Endodermal cell (in vitro differentiated cells): Measurements from ENCODE around the gene IL36A. TPM values are rescaled to one million over a fixed set of nuclear protein-coding genes. Genes with fewer than 3 reads are reported as not detected.

Source experiments
- DNase-seq: peaks from one replicate; pipeline ENCODE4 v3.0.0-alpha.2; 2017
- H3K27ac ChIP-seq: 2 replicates; pipeline ENCODE4 v1.5.1; 2013; ENCODE audit warnings: mild to moderate bottlenecking, low read depth, low read length, moderate library complexity
- H3K27me3 ChIP-seq: 2 replicates; pipeline ENCODE4 v1.6.1; 2013; ENCODE audit warnings: mild to moderate bottlenecking, low read length, moderate library complexity; ENCODE audit not compliant: insufficient read depth, control insufficient read depth, poor library complexity, severe bottlenecking
- H3K36me3 ChIP-seq: 2 replicates; pipeline ENCODE4 v1.7.0; 2013; ENCODE audit warnings: mild to moderate bottlenecking, low read length, moderate library complexity; ENCODE audit not compliant: control insufficient read depth, insufficient read depth
- H3K4me1 ChIP-seq: one replicate; pipeline ENCODE4 v1.7.0; 2013; ENCODE audit warnings: low read length; ENCODE audit not compliant: control insufficient read depth, insufficient read depth
- H3K4me3 ChIP-seq: 2 replicates; pipeline ENCODE4 v1.5.1; 2013; ENCODE audit warnings: mild to moderate bottlenecking, low read length, moderate library complexity
- H3K9ac ChIP-seq: 2 replicates; pipeline ENCODE4 v1.6.1; 2013; ENCODE audit warnings: mild to moderate bottlenecking, low read length, moderate library complexity; ENCODE audit not compliant: poor library complexity, severe bottlenecking; ENCODE audit errors: extremely low read depth
- H3K9me3 ChIP-seq: 2 replicates; pipeline ENCODE4 v1.6.1; 2013; ENCODE audit warnings: mild to moderate bottlenecking, low read length, moderate library complexity; ENCODE audit not compliant: control insufficient read depth
- H3K27ac Mint-ChIP-seq: 2 replicates; pipeline ENCODE4 v1.8.0; 2020; ENCODE audit warnings: mixed read lengths
- H3K27me3 Mint-ChIP-seq: 2 replicates; pipeline ENCODE4 v1.8.0; 2021; ENCODE audit warnings: mild to moderate bottlenecking, mixed read lengths; ENCODE audit not compliant: insufficient read depth
- H3K36me3 Mint-ChIP-seq: 2 replicates; pipeline ENCODE4 v1.8.0; 2020; ENCODE audit warnings: low read depth, mixed read lengths
- H3K4me1 Mint-ChIP-seq: 2 replicates; pipeline ENCODE4 v1.8.0; 2020; ENCODE audit warnings: mixed read lengths
- H3K4me3 Mint-ChIP-seq: 2 replicates; pipeline ENCODE4 v1.8.0; 2020; ENCODE audit warnings: mild to moderate bottlenecking, moderate library complexity, mixed read lengths
- H3K9me3 Mint-ChIP-seq: 2 replicates; pipeline ENCODE4 v1.8.0; 2020; ENCODE audit warnings: mild to moderate bottlenecking, mixed read lengths
- CTCF ChIP-seq: fragments of 200-600 bp; sonication (generic); conservative IDR thresholded peaks from 2 replicates; pipeline ENCODE4 v1.5.0; 2021; ENCODE audit warnings: antibody characterized with exemption, mild to moderate bottlenecking
- WGBS, 2 experiments: methylation state at CpG; one replicate each; pipeline versions ENCODE4 v1.1.5 to v1.1.7; 2013; ENCODE audit warnings: missing lambda C conversion rate in 2 of 2, mixed read lengths in 1 of 2; ENCODE audit not compliant: insufficient coverage in 1 of 2, insufficient read length in 1 of 2; 5-methylcytosine and 5-hydroxymethylcytosine counted together
- total RNA-seq, 2 donors: library from RNA; stranded (reverse); fragmentation: NEBNext Ultra II Directional in 1 of 2; extraction: Animal tissue kit (Norgen Biotek cat#: 25700) in 1 of 2; gene quantifications; 2 replicates in 1 of 2; 3 replicates in 1 of 2; pipeline ENCODE4 v1.2.1, GENCODE V29; 2021

Gene IL36A
- total RNA-seq, 2 donors from 2014 or later, result not detected

- no peak for DNase-seq
- Mint-ChIP-seq H3K4me3 (no peak overlapping the region), H3K9me3 (peaks cover 14% of the 10 kb centered on the region), H3K4me1 (no peaks in the 10 kb centered on the region), H3K36me3 (no peaks in the 10 kb centered on the region), H3K27ac (no peak overlapping the region), H3K27me3 (peaks cover 13% of the 10 kb centered on the region)
- H3K27ac ChIP-seq, result no peak overlapping the region
- WGBS, 2 experiments, result 91 to 100% methylated on average over 1 to 2 of the region's 2 CpGs
- H3K4me1 ChIP-seq, result no peaks in the 10 kb centered on the region
- no peak overlapping the region for H3K4me3 ChIP-seq
- H3K9ac ChIP-seq, result no peak overlapping the region
- peaks cover 16% of the 10 kb centered on the region for H3K27me3 ChIP-seq
- H3K9me3 ChIP-seq, result peaks cover 10% of the 10 kb centered on the region
- H3K36me3 ChIP-seq, result no peaks in the 10 kb centered on the region
- no peak for TF ChIP-seq CTCF
These were observed 10.6 kb upstream of the IL36A start for GRCh38 chr2:112994648-112995047.

GRCh38 chr2:112995346-112995920, 9.8 kb upstream of the IL36A start:
- no peak for DNase-seq
- Histone ChIP-seq H3K9me3 (peaks cover 15% of the 10 kb centered on the region), H3K27ac (no peak overlapping the region), H3K9ac (no peak overlapping the region), H3K4me3 (no peak overlapping the region), H3K36me3 (no peaks in the 10 kb centered on the region), H3K27me3 (peaks cover 16% of the 10 kb centered on the region), H3K4me1 (no peaks in the 10 kb centered on the region)
- Mint-ChIP-seq H3K4me1 (no peaks in the 10 kb centered on the region), H3K4me3 (no peak overlapping the region), H3K27me3 (peaks cover 13% of the 10 kb centered on the region), H3K9me3 (peaks cover 17% of the 10 kb centered on the region), H3K27ac (no peak overlapping the region), H3K36me3 (no peaks in the 10 kb centered on the region)
- 91 to 94% methylated on average over 13 to 14 of the region's 14 CpGs for WGBS, 2 experiments
- TF ChIP-seq CTCF, result no peak

GRCh38 chr2:112996635-112997034, 8.6 kb upstream of the IL36A start:
- TF ChIP-seq CTCF, result no peak
- Histone ChIP-seq H3K27ac (no peak overlapping the region), H3K36me3 (no peaks in the 10 kb centered on the region), H3K4me1 (no peaks in the 10 kb centered on the region), H3K27me3 (peaks cover 16% of the 10 kb centered on the region), H3K4me3 (no peak overlapping the region), H3K9ac (no peak overlapping the region), H3K9me3 (peaks cover 26% of the 10 kb centered on the region)
- Mint-ChIP-seq H3K4me3 (no peak overlapping the region), H3K36me3 (no peaks in the 10 kb centered on the region), H3K27me3 (peaks cover 15% of the 10 kb centered on the region), H3K9me3 (peaks cover 29% of the 10 kb centered on the region), H3K4me1 (no peaks in the 10 kb centered on the region), H3K27ac (no peak overlapping the region)
- no peak for DNase-seq
- WGBS, 2 experiments, result 85 to 86% methylated on average over 4 to 6 of the region's 6 CpGs
